K562 (cell line): ENCODE measurements around the gene ZNF48. TPM values are rescaled to one million over a fixed set of nuclear protein-coding genes. Genes with fewer than 3 reads are reported as not detected.

Experiments used
- CC2D1A ChIP-seq: fragments of 450-650 bp; IDR thresholded peaks from 2 replicates; pipeline ENCODE4 v1.6.1; 2017; ENCODE audit warnings: mild to moderate bottlenecking
- DMBX1 ChIP-seq: fragments of 250-450 bp; sonication (Bioruptor Pico); IDR thresholded peaks from 2 replicates; pipeline ENCODE4 v1.8.0; 2022; ENCODE audit warnings: inconsistent platforms, mild to moderate bottlenecking, moderate library complexity, borderline replicate concordance
- GABPA ChIP-seq: fragments of 200-800 bp; sonication (Bioruptor generic); conservative IDR thresholded peaks from 2 replicates; pipeline ENCODE4 v1.6.1; 2016; ENCODE audit warnings: low read depth, missing genetic modification characterization, missing compliant biosample characterization
- HIVEP1 ChIP-seq: fragments of 250-450 bp; sonication (Bioruptor Pico); IDR thresholded peaks from 2 replicates; pipeline ENCODE4 v1.4.0; 2020; ENCODE audit warnings: mild to moderate bottlenecking
- HNRNPL ChIP-seq: fragments of 200-400 bp; formaldehyde crosslinking; IDR thresholded peaks from 2 replicates; pipeline ENCODE4 v1.6.1; 2017; ENCODE audit warnings: low read depth, mild to moderate bottlenecking, low read length
- JUND ChIP-seq, 2 experiments: IDR thresholded peaks; 2 replicates in 1 of 2; 3 replicates in 1 of 2; pipeline ENCODE4 v1.6.1; 2011; ENCODE audit warnings: borderline replicate concordance in 2 of 2, low read depth in 2 of 2, low read length in 2 of 2, improper control_type of control experiment in 1 of 2, missing biosample characterization in 1 of 2, missing genetic modification characterization in 1 of 2, missing genetic modification reagents in 1 of 2
- KHSRP ChIP-seq: fragments of 450-650 bp; IDR thresholded peaks from 2 replicates; pipeline ENCODE4 v1.6.1; 2017
- LEF1 ChIP-seq: fragments of 450-650 bp; IDR thresholded peaks from 2 replicates; pipeline ENCODE4 v1.6.1; 2016; ENCODE audit warnings: mild to moderate bottlenecking
- MTA2 ChIP-seq: fragments of 450-650 bp; IDR thresholded peaks from 2 replicates; pipeline ENCODE4 v1.6.1; 2016; ENCODE audit warnings: low read depth
- PHF20 ChIP-seq: fragments of 450-650 bp; IDR thresholded peaks from 2 replicates; pipeline ENCODE4 v1.6.1; 2018; ENCODE audit not compliant: partially characterized antibody
- POLR2AphosphoS5 ChIP-seq: IDR thresholded peaks from 2 replicates; pipeline ENCODE4 v1.6.1; 2011; ENCODE audit warnings: mild to moderate bottlenecking, low read depth, low read length, moderate library complexity; ENCODE audit not compliant: control insufficient read depth, insufficient read depth
- SIN3B ChIP-seq: fragments of 450-650 bp; IDR thresholded peaks from 2 replicates; pipeline ENCODE4 v1.6.1; 2017; ENCODE audit warnings: low read depth, mild to moderate bottlenecking, moderate library complexity
- SMARCC2 ChIP-seq: fragments of 450-650 bp; IDR thresholded peaks from 2 replicates; pipeline ENCODE4 v1.6.1; 2017; ENCODE audit warnings: antibody characterized with exemption, moderate library complexity, mild to moderate bottlenecking, low read depth
- SPI1 ChIP-seq: IDR thresholded peaks from 2 replicates; pipeline ENCODE4 v1.6.1; 2011; ENCODE audit warnings: low read depth, low read length, control low read depth, borderline replicate concordance
- ZNF609 ChIP-seq: sonication (generic); formaldehyde crosslinking; IDR thresholded peaks from 2 replicates; pipeline ENCODE4 v1.8.1; 2023; ENCODE audit warnings: missing genetic modification reagents, mild to moderate bottlenecking, borderline replicate concordance
- ZNF707 ChIP-seq: fragments of 250-450 bp; sonication (Bioruptor Pico); conservative IDR thresholded peaks from 2 replicates; pipeline ENCODE4 v1.8.0; 2022; ENCODE audit warnings: inconsistent platforms, mild to moderate bottlenecking, moderate library complexity
- polyA plus RNA-seq, 8 experiments: library from polyadenylated mRNA; depleted of rRNA in 4 of 8; stranded (reverse) in 5 of 8; unstranded in 3 of 8; fragments of >200 nt; fragmentation: Nextera tagmentation in 2 of 8; fragmentation: Illumina TruSeq in 1 of 8; extraction: Ambion mirVana in 2 of 8; extraction: Trizol in 1 of 8; gene quantifications; 2 replicates each; pipeline versions ENCODE4 v1.2.1 to v1.2.3, GENCODE V29; 2011 to 2014; ENCODE audit warnings: inconsistent platforms in 1 of 8, missing spikeins in 1 of 8
- total RNA-seq, 7 experiments: library from RNA; depleted of rRNA in 6 of 7; stranded (reverse); fragments of >200 nt in 6 of 7; fragmentation: Illumina TruSeq in 2 of 7; extraction: Trizol in 2 of 7; gene quantifications; 2 replicates each; pipeline versions ENCODE4 v1.2.1 to v1.2.3, GENCODE V29; 2011 to 2021; ENCODE audit warnings: low replicate concordance in 1 of 7
- TF ChIP-seq, protein P1 (sequence below): fragments of 450-650 bp; formaldehyde crosslinking; IDR thresholded peaks from 2 replicates; pipeline ENCODE4 v1.4.0; 2022; ENCODE audit warnings: mild to moderate bottlenecking, moderate library complexity
- TF ChIP-seq, protein P2 (sequence below), 3 experiments: fragments of 200-800 bp in 1 of 3; fragments of 250-450 bp in 1 of 3; fragments of 450-650 bp in 1 of 3; sonication (Bioruptor Pico) in 1 of 3; sonication (Bioruptor generic) in 1 of 3; formaldehyde crosslinking in 1 of 3; IDR thresholded peaks; 2 replicates each; pipeline versions ENCODE4 v1.6.1 to v1.8.0; 2016 to 2022; ENCODE audit warnings: mild to moderate bottlenecking in 2 of 3, missing genetic modification characterization in 2 of 3, missing compliant biosample characterization in 1 of 3, moderate library complexity in 1 of 3

The ZNF48 gene
- total and polyA plus RNA-seq, 9 of the 15 experiments (the other 6 are each of a cell fraction or from before 2014, with no cell fraction given), result 0.38 to 11.6 (median 4.7) TPM

GRCh38 chr16:30377812-30378235 lies 17.4 kb upstream of the ZNF48 start (continued):
- TF ChIP-seq HNRNPL, result 0 out of 2 replicates have a peak, but pooled peaks have one; percentile 47
- TF ChIP-seq, protein P1, sequence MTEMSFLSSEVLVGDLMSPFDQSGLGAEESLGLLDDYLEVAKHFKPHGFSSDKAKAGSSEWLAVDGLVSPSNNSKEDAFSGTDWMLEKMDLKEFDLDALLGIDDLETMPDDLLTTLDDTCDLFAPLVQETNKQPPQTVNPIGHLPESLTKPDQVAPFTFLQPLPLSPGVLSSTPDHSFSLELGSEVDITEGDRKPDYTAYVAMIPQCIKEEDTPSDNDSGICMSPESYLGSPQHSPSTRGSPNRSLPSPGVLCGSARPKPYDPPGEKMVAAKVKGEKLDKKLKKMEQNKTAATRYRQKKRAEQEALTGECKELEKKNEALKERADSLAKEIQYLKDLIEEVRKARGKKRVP (CRISPR knock-in tag), result peak; percentile 64; the same call in 1 of the 2 replicates
- TF ChIP-seq SPI1, result 0 out of 2 replicates have a peak, but pooled peaks have one; percentile 30
- peak; percentile 16; the same call in 1 of the 2 replicates for TF ChIP-seq SMARCC2
- TF ChIP-seq PHF20, result peak; percentile 43
- no peak for TF ChIP-seq ZNF609 (CRISPR knock-in tag)
- TF ChIP-seq CC2D1A, result peak; percentile 1; the same call in 1 of the 2 replicates
- TF ChIP-seq HIVEP1 (CRISPR knock-in tag), result peak; percentile 8; the same call in 1 of the 2 replicates
- peak; percentile 59 for TF ChIP-seq LEF1
- 0 out of 2 replicates have a peak, but pooled peaks have one; percentile 3 for TF ChIP-seq JUND (IDR thresholded peaks at IDR 0.05; ENCODE audit: borderline replicate concordance, low read depth, low read length)
- no peak for TF ChIP-seq JUND (tag; IDR thresholded peaks at IDR 0.05; ENCODE audit: borderline replicate concordance, low read depth, low read length)
- TF ChIP-seq GABPA (tag), result peak; percentile 84
- peak; percentile 84 for TF ChIP-seq ZNF707 (CRISPR knock-in tag)
- no peak for TF ChIP-seq KHSRP
- TF ChIP-seq DMBX1 (CRISPR knock-in tag), result peak; percentile 62
- TF ChIP-seq POLR2AphosphoS5, result peak; percentile 64; the same call in 1 of the 2 replicates
- TF ChIP-seq MTA2, result no peak
- no peak for TF ChIP-seq SIN3B
- TF ChIP-seq, protein P2, sequence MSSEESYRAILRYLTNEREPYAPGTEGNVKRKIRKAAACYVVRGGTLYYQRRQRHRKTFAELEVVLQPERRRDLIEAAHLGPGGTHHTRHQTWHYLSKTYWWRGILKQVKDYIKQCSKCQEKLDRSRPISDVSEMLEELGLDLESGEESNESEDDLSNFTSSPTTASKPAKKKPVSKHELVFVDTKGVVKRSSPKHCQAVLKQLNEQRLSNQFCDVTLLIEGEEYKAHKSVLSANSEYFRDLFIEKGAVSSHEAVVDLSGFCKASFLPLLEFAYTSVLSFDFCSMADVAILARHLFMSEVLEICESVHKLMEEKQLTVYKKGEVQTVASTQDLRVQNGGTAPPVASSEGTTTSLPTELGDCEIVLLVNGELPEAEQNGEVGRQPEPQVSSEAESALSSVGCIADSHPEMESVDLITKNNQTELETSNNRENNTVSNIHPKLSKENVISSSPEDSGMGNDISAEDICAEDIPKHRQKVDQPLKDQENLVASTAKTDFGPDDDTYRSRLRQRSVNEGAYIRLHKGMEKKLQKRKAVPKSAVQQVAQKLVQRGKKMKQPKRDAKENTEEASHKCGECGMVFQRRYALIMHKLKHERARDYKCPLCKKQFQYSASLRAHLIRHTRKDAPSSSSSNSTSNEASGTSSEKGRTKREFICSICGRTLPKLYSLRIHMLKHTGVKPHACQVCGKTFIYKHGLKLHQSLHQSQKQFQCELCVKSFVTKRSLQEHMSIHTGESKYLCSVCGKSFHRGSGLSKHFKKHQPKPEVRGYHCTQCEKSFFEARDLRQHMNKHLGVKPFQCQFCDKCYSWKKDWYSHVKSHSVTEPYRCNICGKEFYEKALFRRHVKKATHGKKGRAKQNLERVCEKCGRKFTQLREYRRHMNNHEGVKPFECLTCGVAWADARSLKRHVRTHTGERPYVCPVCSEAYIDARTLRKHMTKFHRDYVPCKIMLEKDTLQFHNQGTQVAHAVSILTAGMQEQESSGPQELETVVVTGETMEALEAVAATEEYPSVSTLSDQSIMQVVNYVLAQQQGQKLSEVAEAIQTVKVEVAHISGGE (CRISPR knock-in tag; IDR thresholded peaks at IDR 0.05), result peak in 1 of 3 experiments; percentile 40; a peak in 2 of 6 replicates
